ENCODE results near the gene LENG9. TPM values are rescaled to one million over a fixed set of nuclear protein-coding genes. Genes with fewer than 3 reads are reported as not detected.

Gene LENG9
- total and polyA plus RNA-seq, 2 of the 13 experiments (the other 11 are each of a cell fraction or from before 2014, with no cell fraction given) = 0.75 to 2.9 TPM

DNA sequence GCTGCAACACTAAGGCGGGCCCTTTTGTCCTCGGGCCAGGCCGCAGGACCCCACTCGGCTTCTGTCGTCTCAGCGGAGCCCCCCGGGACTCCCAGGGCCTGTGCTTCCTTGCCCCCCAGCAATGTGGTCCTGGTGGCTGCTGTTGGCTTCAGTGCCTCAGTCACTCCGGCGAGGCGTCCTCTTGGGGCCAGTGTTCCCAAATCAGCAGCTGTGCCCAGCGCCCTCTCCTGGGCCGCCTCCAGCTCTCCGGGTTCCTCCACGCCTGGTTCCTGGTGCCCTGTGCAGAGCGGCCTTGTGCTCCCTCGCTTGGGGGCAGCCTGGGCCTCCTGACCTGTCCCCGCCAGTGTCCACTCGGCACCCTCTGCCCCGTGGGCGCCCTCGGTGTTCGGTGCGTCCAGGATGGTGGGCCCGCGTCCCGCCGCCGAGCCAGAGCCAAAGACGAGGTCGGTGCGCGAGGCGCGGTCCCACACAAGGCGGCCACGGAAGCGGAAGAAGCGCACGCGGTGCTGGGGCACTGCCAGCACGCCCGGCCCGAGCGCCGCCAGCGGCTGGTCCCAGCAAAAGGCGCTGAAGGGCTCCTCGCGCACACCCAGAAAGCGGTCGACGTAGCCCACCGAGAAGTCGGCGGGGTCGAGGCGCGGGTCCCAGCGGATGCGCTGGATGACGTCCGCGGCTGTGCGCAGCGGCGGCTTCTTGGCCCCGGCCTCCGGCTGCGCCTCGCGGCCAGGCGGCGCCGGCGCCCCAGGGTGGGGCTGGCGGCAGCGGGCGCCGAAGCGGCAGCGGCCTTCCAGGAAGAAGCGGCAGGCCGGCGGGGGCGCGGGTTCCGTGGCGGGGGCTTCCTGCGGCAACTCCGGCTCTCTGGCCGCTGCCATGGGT, 685 bp downstream of the LENG9 start (continued):
- TF ChIP-seq ZSCAN30 (CRISPR knock-in tag; IDR thresholded peaks at IDR 0.05) (no peak), CHD2 (IDR thresholded peaks at IDR 0.05; ENCODE audit: low read depth, low read length) (no peak), NFE2 (CRISPR knock-in tag; IDR thresholded peaks at IDR 0.05) (no peak), ZSCAN21 (CRISPR knock-in tag; IDR thresholded peaks at IDR 0.05; ENCODE audit: borderline replicate concordance) (peak; percentile 41; the same call in 1 of the 2 replicates), DNMT1 (CRISPR knock-in tag; IDR thresholded peaks at IDR 0.05) (no peak; the same call in 1 of the 2 replicates), ZFP41 (CRISPR knock-in tag; IDR thresholded peaks at IDR 0.05; ENCODE audit: borderline replicate concordance) (peak; percentile 33; the same call in 1 of the 2 replicates), U2AF1 (optimal IDR thresholded peaks at IDR 0.05; ENCODE audit: low read depth, low read length) (no peak), SRSF9 (IDR thresholded peaks at IDR 0.05; ENCODE audit: borderline replicate concordance, insufficient read depth, low read depth, low read length, poor library complexity, severe bottlenecking) (no peak), KMT2B (CRISPR knock-in tag; IDR thresholded peaks at IDR 0.05) (no peak; the same call in 1 of the 2 replicates), TCF12 (IDR thresholded peaks at IDR 0.05) (no peak), TCF12 (CRISPR knock-in tag; IDR thresholded peaks at IDR 0.05) (peak; percentile 8; the same call in 1 of the 2 replicates), TFDP2 (CRISPR knock-in tag; IDR thresholded peaks at IDR 0.05) (0 out of 2 replicates have a peak, but pooled peaks have one; percentile 43), CCDC6 (CRISPR knock-in tag; IDR thresholded peaks at IDR 0.05) (no peak), ZNF10 (CRISPR knock-in tag; IDR thresholded peaks at IDR 0.05; ENCODE audit: borderline replicate concordance, low read depth) (no peak), SUZ12 (IDR thresholded peaks at IDR 0.05; ENCODE audit: low read depth, low read length) (no peak), ARNT2 (CRISPR knock-in tag; IDR thresholded peaks at IDR 0.05; ENCODE audit: low read depth) (peak; percentile 59; the same call in 1 of the 2 replicates), RBM39 (IDR thresholded peaks at IDR 0.05; ENCODE audit: low read depth, low read length, poor library complexity, severe bottlenecking) (no peak), TEAD3 (CRISPR knock-in tag; optimal IDR thresholded peaks at IDR 0.05; ENCODE audit: borderline replicate concordance) (no peak)
- TF ChIP-seq, protein P1, sequence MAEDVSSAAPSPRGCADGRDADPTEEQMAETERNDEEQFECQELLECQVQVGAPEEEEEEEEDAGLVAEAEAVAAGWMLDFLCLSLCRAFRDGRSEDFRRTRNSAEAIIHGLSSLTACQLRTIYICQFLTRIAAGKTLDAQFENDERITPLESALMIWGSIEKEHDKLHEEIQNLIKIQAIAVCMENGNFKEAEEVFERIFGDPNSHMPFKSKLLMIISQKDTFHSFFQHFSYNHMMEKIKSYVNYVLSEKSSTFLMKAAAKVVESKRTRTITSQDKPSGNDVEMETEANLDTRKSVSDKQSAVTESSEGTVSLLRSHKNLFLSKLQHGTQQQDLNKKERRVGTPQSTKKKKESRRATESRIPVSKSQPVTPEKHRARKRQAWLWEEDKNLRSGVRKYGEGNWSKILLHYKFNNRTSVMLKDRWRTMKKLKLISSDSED (CRISPR knock-in tag; IDR thresholded peaks at IDR 0.05) = no peak
- TF ChIP-seq, protein P2, sequence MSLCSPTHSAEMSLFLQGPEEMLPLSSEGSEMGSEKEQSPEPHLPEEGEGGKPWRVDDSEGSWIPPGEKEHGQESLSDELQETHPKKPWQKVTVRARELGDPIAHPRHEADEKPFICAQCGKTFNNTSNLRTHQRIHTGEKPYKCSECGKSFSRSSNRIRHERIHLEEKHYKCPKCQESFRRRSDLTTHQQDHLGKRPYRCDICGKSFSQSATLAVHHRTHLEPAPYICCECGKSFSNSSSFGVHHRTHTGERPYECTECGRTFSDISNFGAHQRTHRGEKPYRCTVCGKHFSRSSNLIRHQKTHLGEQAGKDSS (CRISPR knock-in tag; IDR thresholded peaks at IDR 0.05; ENCODE audit: borderline replicate concordance, low read depth) = peak; percentile 66

Measured in HepG2 (cell line).